CD4-positive, alpha-beta memory T cell (primary cell): ENCODE data around the gene KLC3. TPM values are rescaled to one million over a fixed set of nuclear protein-coding genes. Genes with fewer than 3 reads are reported as not detected.

Source experiments
- CTCF ChIA-PET: fragments of 350-600 bp; sonication (Branson Sonifier 250); formaldehyde crosslinking; loops from one replicate; lab custom pipeline; 2021; ENCODE audit warnings: inconsistent platforms; ENCODE audit not compliant: partially characterized antibody; lab: Charles Lee
- POLR2A ChIA-PET: fragments of 350-600 bp; sonication (Branson Sonifier 250); formaldehyde crosslinking; loops from one replicate; lab custom pipeline; 2021; ENCODE audit not compliant: partially characterized antibody; lab: Charles Lee
- DNase-seq, 5 donors: peaks; one replicate each; pipeline versions ENCODE4 v3.0.0 to v3.0.0-alpha.2; 2020 to 2022; ENCODE audit warnings: mixed read lengths in 1 of 5
- H3K27ac ChIP-seq: one replicate; pipeline ENCODE4 v1.7.0; 2013; ENCODE audit warnings: low read depth, low read length
- H3K27me3 ChIP-seq: 2 replicates; pipeline ENCODE4 v1.7.0; 2013; ENCODE audit warnings: mild to moderate bottlenecking, low read length, moderate library complexity; ENCODE audit not compliant: insufficient read depth
- H3K36me3 ChIP-seq: 2 replicates; pipeline ENCODE4 v1.7.0; 2013; ENCODE audit warnings: mild to moderate bottlenecking, low read length, moderate library complexity; ENCODE audit not compliant: insufficient read depth
- H3K4me1 ChIP-seq: 2 replicates; pipeline ENCODE4 v1.7.0; 2013; ENCODE audit warnings: mild to moderate bottlenecking, low read length, moderate library complexity; ENCODE audit not compliant: insufficient read depth
- H3K4me3 ChIP-seq, 2 donors: one replicate each; pipeline ENCODE4 v1.7.0; 2013; ENCODE audit warnings: low read length in 2 of 2, mild to moderate bottlenecking in 1 of 2
- H3K9me3 ChIP-seq, 2 donors: one replicate each; pipeline ENCODE4 v1.7.0; 2013; ENCODE audit warnings: low read length in 2 of 2, control low read depth in 1 of 2; ENCODE audit not compliant: control insufficient read depth in 1 of 2
- H3K27ac Mint-ChIP-seq, 7 donors: one replicate each; pipeline ENCODE4 v1.8.0; 2020 to 2021; ENCODE audit warnings: mixed read lengths in 7 of 7, mild to moderate bottlenecking in 6 of 7, inconsistent platforms in 3 of 7, moderate library complexity in 3 of 7
- H3K27me3 Mint-ChIP-seq, 2 donors: one replicate each; pipeline ENCODE4 v1.8.0; 2020 to 2021; ENCODE audit warnings: mixed read lengths in 2 of 2
- H3K36me3 Mint-ChIP-seq, 2 donors: one replicate each; pipeline ENCODE4 v1.8.0; 2020 to 2021; ENCODE audit warnings: mixed read lengths in 2 of 2, inconsistent platforms in 1 of 2, mild to moderate bottlenecking in 1 of 2
- H3K4me1 Mint-ChIP-seq, 4 donors: one replicate each; pipeline ENCODE4 v1.8.0; 2020 to 2021; ENCODE audit warnings: mixed read lengths in 4 of 4, mild to moderate bottlenecking in 1 of 4
- H3K4me3 Mint-ChIP-seq, 8 donors: one replicate each; pipeline ENCODE4 v1.8.0; 2020 to 2021; ENCODE audit warnings: mixed read lengths in 8 of 8, mild to moderate bottlenecking in 7 of 8, moderate library complexity in 6 of 8, inconsistent platforms in 3 of 8
- H3K9me3 Mint-ChIP-seq, 8 donors: one replicate each; pipeline ENCODE4 v1.8.0; 2020 to 2021; ENCODE audit warnings: mixed read lengths in 8 of 8, mild to moderate bottlenecking in 5 of 8, inconsistent platforms in 3 of 8, moderate library complexity in 1 of 8
- intact Hi-C: fragments of 100-400 bp; cut with micrococcal nuclease; formaldehyde crosslinking; loops from one replicate; pipeline ENCODE4 v1.15.1; 2023
- polyA plus RNA-seq, 2 donors: library from polyadenylated mRNA; unstranded; fragments of 300-500 nt; fragmentation: Illumina TruSeq; gene quantifications; one replicate each; pipeline ENCODE4 v1.2.3, GENCODE V29; 2021
- total RNA-seq, 2 experiments: library from RNA; stranded (reverse); gene quantifications; one replicate each; pipeline ENCODE4 v1.2.3, GENCODE V29; 2021

KLC3 gene
- total and polyA plus RNA-seq, 4 experiments from 2014 or later = not detected

DNA sequence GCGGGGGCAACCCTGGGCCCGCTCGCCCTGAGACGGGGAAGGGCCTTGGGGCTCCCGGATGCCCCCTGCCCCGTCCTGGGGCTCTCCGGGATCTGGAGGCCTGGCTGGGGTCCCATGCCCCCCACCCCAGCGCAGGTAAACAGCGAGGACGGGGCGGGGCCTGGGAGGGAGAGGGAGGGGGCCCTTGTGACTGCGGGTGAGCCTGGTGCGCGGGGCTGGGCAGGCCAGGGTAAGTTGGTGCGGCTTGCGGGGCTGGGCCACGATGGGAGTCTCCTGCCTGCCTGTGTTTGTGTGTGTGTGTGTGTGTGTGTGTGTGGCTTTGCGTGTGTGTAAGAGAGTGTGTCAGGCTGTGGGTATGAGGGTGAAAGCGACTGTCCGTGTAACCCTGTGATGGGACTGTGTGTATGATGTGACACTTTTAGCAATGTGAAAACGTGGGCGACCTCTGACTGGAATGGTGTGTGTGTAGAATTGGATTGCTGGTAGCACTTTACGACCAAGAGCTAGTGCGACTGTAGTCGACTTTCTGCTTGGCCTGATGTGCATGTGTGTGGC lies 426 bp downstream of the KLC3 start:
- Mint-ChIP-seq H3K27me3 (peaks cover 21 to 26% of the 10 kb centered on the region in 2 donors), H3K4me3 (no peak overlapping the region), H3K9me3 (no peaks in the 10 kb centered on the region), H3K4me1 (peaks cover 2 to 6% (median 4%) of the 10 kb centered on the region in 4 donors), H3K36me3 (no peaks in the 10 kb centered on the region), H3K27ac (no peak overlapping the region)
- ChIA-PET POLR2A (no interaction called here), CTCF (no interaction called here)
- intact Hi-C loops = no loop called here
- no peak overlapping the region for H3K4me3 ChIP-seq
- H3K27me3 ChIP-seq = peaks cover 5% of the 10 kb centered on the region
- H3K36me3 ChIP-seq = no peaks in the 10 kb centered on the region
- peak in 1 of 5 donors; percentile 3 for DNase-seq
- no peak overlapping the region for H3K27ac ChIP-seq
- no peaks in the 10 kb centered on the region for H3K4me1 ChIP-seq
- no peaks in the 10 kb centered on the region for H3K9me3 ChIP-seq

DNA sequence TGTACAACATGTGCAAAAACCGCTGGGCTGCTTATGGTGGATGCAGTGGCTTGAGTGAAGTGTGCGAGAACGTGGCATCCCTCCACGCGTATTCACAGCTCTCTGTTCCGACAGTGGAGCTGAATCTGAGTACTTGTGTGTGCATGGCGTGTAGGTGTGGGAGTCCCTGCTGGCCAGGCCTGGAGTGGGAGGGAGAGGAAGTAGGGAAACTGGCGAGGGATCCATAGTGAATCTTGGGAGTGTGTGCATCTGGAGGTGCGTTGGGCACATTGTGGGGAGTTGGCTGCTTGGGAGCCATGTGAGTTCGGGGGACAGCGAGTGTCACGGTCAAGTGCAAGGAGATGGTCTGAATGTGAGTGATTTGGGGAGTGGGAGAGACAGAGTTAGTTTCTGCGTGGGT lies 2.4 kb downstream of the KLC3 start:
- DNase-seq = no peak
- ChIA-PET CTCF (no interaction called here), POLR2A (no interaction called here)
- H3K4me1 Mint-ChIP-seq = peaks cover 2 to 6% (median 4%) of the 10 kb centered on the region in 4 donors
- H3K4me3 ChIP-seq = no peak overlapping the region
- no peaks in the 10 kb centered on the region for H3K9me3 Mint-ChIP-seq
- H3K36me3 ChIP-seq = no peaks in the 10 kb centered on the region
- H3K9me3 ChIP-seq = no peaks in the 10 kb centered on the region
- intact Hi-C loops = no loop called here
- no peak overlapping the region for H3K27ac ChIP-seq
- H3K27me3 Mint-ChIP-seq = peaks cover 21% of the 10 kb centered on the region in 2 donors
- H3K27me3 ChIP-seq = peaks cover 5% of the 10 kb centered on the region
- H3K4me1 ChIP-seq = no peaks in the 10 kb centered on the region
- no peak overlapping the region for H3K4me3 Mint-ChIP-seq
- H3K27ac Mint-ChIP-seq = no peak overlapping the region
- no peaks in the 10 kb centered on the region for H3K36me3 Mint-ChIP-seq

DNA sequence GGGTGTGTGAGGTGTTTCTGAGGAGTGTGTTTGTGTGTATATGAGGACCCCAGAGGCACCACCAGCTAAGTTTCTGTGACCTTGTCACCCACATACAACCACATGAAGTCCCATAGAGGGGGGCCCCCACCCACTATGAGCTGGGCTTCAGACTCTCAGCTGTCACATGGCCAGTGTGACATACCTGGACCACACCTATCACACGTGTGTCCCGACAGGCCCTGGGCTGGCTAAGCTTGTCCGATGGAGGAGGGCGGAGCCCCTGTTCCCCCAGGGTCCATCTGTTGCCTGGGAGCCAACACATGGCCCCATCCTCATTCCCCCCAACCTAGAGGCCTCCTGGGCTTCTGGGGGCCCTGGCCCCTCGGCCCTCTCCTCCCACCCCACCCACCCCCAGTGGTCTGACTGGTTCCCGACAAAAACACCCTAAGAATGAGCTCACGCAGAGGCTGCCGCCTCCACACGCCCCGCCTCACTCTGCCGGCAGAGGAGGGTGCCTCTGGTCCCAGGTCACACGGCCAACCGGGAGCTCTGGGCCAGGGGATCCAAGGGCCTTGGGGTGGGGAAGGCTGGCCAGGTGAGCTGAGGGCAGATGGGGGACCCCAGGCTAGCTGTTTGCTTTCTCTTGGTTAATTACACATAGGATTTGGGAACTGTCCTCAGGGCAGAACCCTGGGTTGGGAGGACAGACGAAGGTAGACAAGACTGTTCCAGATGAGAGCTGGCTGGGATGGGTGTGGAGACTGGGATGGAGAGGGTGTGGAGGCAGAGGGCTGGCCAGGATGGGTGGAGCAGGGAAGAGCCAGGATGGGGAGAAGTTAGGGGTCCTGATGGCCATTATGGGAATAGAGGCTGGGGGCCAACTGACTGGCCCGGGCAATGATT lies 4.3 kb downstream of the KLC3 start:
- H3K27ac Mint-ChIP-seq = peak overlapping the region in 1 of 7 donors; percentile 5
- no peak overlapping the region for H3K4me3 Mint-ChIP-seq
- H3K9me3 ChIP-seq = no peaks in the 10 kb centered on the region
- H3K27me3 Mint-ChIP-seq = peaks cover 12 to 14% of the 10 kb centered on the region in 2 donors
- H3K36me3 Mint-ChIP-seq = no peaks in the 10 kb centered on the region
- no peak for DNase-seq
- intact Hi-C loops = no loop called here
- no peaks in the 10 kb centered on the region for H3K36me3 ChIP-seq
- no peak overlapping the region for H3K27ac ChIP-seq
- peaks cover 5% of the 10 kb centered on the region for H3K27me3 ChIP-seq
- H3K4me1 Mint-ChIP-seq = peaks cover 0 to 6% (median 2%) of the 10 kb centered on the region in 4 donors
- H3K4me3 ChIP-seq = no peak overlapping the region
- ChIA-PET POLR2A (no interaction called here), CTCF (no interaction called here)
- H3K9me3 Mint-ChIP-seq = no peaks in the 10 kb centered on the region
- no peaks in the 10 kb centered on the region for H3K4me1 ChIP-seq

DNA sequence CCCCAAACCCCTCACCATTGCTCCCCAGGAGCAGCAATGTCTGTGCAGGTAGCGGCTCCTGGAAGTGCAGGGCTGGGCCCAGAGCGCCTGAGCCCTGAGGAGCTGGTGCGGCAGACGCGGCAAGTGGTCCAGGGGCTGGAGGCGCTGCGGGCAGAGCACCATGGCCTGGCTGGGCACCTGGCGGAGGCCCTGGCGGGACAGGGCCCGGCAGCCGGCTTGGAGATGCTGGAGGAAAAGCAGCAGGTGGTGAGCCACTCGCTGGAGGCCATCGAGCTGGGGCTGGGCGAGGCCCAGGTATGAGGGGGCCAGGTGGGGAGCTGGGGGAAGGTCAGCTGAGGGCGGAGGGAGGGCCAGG lies 4.9 kb downstream of the KLC3 start:
- CTCF ChIA-PET = no interaction called here

DNA sequence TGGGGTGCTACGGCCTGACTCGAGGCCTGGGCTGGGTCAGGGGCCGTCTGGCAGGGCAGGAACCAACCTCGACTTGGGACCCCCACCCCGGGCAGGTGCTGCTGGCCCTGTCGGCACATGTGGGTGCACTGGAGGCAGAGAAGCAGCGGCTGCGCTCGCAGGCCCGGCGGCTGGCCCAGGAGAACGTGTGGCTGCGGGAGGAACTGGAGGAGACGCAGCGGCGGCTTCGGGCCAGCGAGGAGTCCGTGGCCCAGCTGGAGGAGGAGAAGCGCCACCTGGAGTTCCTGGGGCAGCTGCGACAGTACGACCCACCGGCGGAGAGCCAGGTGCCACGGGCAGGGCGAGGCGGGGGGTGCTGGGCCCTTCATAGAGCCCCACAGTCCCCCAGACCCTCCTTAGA lies 5.9 kb downstream of the KLC3 start:
- Mint-ChIP-seq H3K27me3 (peaks cover 8 to 10% of the 10 kb centered on the region in 2 donors), H3K36me3 (peaks cover 0 to 4% of the 10 kb centered on the region in 2 donors), H3K4me1 (no peaks in the 10 kb centered on the region), H3K27ac (no peak overlapping the region), H3K4me3 (no peak overlapping the region), H3K9me3 (no peaks in the 10 kb centered on the region)
- Histone ChIP-seq H3K36me3 (no peaks in the 10 kb centered on the region), H3K27ac (no peak overlapping the region), H3K4me3 (no peak overlapping the region), H3K4me1 (no peaks in the 10 kb centered on the region), H3K9me3 (no peaks in the 10 kb centered on the region), H3K27me3 (no peaks in the 10 kb centered on the region)
- CTCF ChIA-PET = no interaction called here
- POLR2A ChIA-PET = no interaction called here
- DNase-seq = no peak
- intact Hi-C loops = no loop called here

More for the DNA sequence above, 4.9 kb downstream of the KLC3 start:
- H3K27me3 ChIP-seq = peaks cover 5% of the 10 kb centered on the region
- H3K36me3 ChIP-seq = no peaks in the 10 kb centered on the region
- no peak overlapping the region for H3K4me3 ChIP-seq
- H3K27ac ChIP-seq = no peak overlapping the region
- no peaks in the 10 kb centered on the region for H3K36me3 Mint-ChIP-seq
- DNase-seq = no peak
- H3K4me1 ChIP-seq = no peaks in the 10 kb centered on the region
- H3K9me3 ChIP-seq = no peaks in the 10 kb centered on the region
- POLR2A ChIA-PET = no interaction called here
- no peak overlapping the region for H3K4me3 Mint-ChIP-seq
- no peaks in the 10 kb centered on the region for H3K9me3 Mint-ChIP-seq
- H3K27ac Mint-ChIP-seq = no peak overlapping the region
- intact Hi-C loops = no loop called here
- H3K27me3 Mint-ChIP-seq = peaks cover 8 to 10% of the 10 kb centered on the region in 2 donors
- H3K4me1 Mint-ChIP-seq = no peaks in the 10 kb centered on the region

DNA sequence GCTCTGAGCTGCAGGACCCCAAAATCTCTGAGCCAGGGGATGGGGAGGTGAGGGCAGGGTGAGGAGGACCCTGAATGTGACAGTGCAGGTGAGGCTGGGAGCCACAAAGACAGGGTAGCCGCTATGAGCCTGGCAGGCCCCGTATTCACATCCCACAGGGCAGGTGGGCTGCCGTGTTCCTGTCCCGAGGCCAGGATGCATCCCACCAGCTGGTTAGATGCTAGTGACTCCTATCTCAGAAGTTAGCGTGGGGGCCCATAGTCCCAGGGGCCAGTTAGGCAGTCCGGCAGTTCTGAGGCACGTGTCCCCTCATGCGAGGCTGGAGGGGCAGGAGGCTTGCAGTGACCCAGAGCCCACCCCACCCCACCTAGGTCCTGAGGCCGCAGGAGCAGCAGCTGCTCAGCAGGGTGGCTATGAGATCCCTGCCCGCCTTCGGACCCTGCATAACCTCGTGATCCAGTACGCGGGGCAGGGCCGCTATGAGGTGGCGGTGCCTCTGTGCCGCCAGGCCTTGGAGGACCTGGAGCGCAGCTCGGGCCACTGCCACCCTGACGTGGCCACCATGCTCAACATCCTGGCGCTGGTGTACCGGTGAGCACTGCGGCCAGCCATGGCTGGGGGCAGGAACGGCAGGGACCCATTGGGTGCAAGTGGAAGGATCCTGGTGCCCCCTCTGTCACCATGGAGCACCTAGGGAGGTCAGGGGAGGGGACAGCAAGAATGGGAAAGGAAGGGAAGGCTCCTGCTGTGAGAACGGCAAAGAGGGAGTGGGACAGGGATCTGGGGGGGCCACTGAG lies 7.2 kb downstream of the KLC3 start:
- intact Hi-C loops = no loop called here
- Mint-ChIP-seq H3K27me3 (peaks cover 8 to 10% of the 10 kb centered on the region in 2 donors), H3K36me3 (peaks cover 0 to 4% of the 10 kb centered on the region in 2 donors), H3K4me3 (no peak overlapping the region), H3K4me1 (no peaks in the 10 kb centered on the region), H3K9me3 (peaks cover 0 to 2% (median 0%) of the 10 kb centered on the region in 8 donors), H3K27ac (peak overlapping the region in 2 of 7 donors; percentile 15 to 65)
- H3K36me3 ChIP-seq = peaks cover 5% of the 10 kb centered on the region
- ChIA-PET CTCF (interaction anchor here (1.4 kb wide), 1 partner anchor 9 kb away, joined by 3 read pairs; no protein-coding TSS in a partner anchor), POLR2A (no interaction called here)
- no peak overlapping the region for H3K4me3 ChIP-seq
- H3K27me3 ChIP-seq = no peaks in the 10 kb centered on the region
- H3K4me1 ChIP-seq = no peaks in the 10 kb centered on the region
- no peak for DNase-seq
- no peak overlapping the region for H3K27ac ChIP-seq
- H3K9me3 ChIP-seq = no peaks in the 10 kb centered on the region
